GM18858 (cell line): ENCODE measurements around the gene OR6V1.
A peak's percentile ranks its signal among the peaks of the same experiment; 100 is the strongest.
"Not testable (repeated sequence)": the region's sequence is repeated elsewhere in the genome, so short reads cannot be mapped to it uniquely, and the experiment has no call there.

Source experiments
- ATAC-seq: cut with Tn5 transposase; IDR thresholded peaks from one replicate; pipeline ENCODE4 v1.9.1; 2021; ENCODE audit not compliant: unreplicated experiment

OR6V1 gene

DNA sequence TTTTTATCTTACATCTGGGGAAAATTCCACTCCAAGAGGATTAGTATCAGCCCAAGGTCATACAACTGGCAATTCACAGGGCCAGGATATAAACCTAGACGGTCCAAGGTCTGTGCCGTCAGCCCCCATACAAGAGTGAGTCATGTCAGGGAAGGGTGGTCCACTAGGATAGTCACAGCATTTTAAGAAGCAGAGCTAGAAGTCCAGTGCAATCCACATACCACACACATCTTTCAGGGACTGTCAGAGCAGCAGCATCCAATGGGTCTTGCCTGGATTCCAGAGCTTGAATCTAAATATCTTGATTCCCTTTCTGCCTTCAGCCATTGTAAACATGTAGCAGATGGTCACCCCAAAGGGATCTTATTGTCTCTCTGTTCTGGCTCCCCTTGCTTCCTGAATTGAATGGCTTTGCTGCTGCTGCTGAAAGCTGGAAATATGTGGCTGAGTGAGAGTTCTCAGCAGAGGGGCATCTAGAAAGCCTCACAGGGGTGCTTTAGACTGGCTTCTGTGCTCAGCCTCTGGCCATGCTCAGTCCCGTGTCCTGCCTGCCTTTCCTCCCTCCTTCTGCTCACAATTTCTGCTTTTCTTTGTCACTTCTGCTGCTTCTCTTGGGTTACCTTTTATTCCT is 9.9 kb upstream of the OR6V1 start:
- ATAC-seq, result no peak

GRCh38 chr7:143042790-143043271 is 9.3 kb upstream of the OR6V1 start:
- ATAC-seq, result no peak

DNA sequence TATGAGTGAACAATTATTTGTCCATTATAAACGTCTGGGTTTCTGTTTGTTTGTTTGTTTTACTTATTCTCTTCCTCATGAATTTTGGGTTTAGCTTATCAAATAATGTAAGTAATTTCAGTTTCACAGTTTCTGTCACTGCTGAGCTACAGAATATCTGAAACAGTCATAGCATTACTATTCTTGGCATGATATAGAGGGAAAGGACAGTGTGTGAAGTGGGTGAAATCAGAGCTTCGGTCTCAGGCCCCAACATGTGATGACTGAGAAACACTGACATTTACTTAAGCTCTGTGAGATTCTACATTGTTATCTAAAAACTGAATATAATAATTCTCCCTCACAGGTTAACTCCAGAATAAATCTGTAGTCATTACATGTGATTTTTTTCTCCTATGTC is 8.8 kb upstream of the OR6V1 start:
- peak; percentile 69 for ATAC-seq

DNA sequence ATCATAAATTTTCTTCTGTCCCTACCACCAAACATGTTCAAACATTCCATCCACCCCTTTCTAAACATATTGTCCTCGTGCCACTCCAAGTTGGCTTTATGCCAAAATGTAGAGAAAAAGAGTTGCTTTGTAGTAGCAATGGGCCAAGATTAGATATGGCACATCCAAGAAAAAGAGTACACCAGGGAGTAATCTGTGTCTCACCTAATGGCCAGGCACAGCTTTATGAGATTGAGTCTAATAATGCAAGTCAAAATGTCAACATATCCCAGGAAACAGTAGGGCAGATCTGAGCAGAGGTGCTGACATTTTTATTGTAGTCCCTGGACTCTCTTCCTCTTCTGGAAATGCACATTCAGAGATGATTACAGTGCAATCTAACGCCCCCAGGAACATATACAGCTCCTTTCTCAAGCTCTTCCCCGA is 5.7 kb upstream of the OR6V1 start:
- ATAC-seq, result no peak

DNA sequence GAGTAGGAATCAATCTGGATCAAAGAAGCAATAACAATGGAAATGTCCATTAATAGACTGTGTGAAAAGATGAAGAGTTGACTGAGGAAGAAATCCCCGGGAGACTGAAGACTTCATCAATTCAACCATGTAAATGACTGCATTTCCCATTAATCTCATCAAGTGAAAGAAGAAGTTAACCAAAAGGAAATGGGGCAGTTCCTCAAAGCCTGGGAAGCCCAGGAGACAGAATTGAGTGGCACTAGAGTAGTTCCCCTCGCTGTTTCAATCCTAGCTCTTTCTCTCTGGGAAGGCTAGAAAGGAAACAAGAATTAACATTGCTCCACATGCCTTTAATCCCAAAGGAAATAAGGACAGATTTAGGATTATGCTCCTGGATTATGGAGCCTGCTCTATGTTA is 4.8 kb upstream of the OR6V1 start:
- no peak for ATAC-seq

GRCh38 chr7:143048827-143049226 is 3.3 kb upstream of the OR6V1 start:
- ATAC-seq, result no peak

DNA sequence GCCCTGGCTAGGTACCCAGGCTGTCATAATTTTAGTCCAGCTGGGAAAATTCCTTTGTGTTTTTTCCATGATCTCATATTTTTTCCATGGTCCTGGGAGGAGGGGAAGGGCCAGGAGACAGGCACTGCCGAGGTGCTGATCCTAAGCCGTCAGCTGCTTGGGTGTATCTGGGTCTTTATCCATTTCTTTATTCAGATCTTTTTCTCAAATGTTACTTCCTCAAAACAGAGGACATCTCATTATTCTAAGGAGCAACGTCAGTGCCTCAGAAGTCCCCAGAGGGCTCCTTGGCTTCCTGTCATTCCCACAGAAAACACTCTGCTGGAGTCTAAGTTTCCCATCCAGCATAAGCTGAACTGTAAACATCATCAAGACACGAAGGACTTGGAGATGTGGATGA is 2.8 kb upstream of the OR6V1 start:
- no peak for ATAC-seq

DNA sequence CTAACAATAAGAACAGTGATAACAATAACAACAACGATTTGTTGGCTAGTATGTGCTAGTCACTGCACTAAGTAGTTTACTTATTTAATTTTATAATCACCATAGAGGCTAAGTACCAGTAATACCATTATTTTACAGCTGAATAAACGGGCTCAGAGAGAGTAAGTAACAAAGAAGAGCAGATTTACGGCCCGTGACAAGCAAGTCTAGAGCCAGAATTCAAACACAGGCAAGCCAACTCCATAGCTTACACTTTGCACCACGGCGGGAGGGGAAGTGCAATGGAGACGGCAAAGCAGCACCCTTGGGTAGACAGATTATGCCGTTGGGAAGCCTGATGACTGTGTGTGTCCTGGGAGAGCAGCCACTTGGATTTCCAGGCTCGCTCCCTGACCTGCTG is 1.2 kb upstream of the OR6V1 start:
- no peak for ATAC-seq

GRCh38 chr7:143054621-143055020 is 2.5 kb downstream of the OR6V1 start:
- no peak for ATAC-seq

DNA sequence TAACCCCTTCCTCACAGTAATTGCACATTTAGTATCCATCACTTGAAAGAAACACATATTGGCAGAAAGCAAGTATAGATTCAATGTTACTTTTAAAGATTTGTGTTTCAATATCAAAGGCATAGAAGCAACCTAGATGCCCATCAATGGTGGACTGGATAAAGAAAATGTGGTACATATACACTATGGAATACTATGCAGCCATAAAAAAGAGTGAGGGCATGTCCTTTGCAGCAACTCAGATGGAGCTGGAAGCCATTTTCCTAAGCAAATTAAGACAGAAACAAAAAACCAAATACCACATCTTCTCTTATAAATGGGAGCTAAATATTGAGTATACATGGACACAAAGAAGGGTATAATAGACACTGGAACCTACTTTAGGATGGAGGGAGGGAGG is 3.6 kb downstream of the OR6V1 start:
- no peak for ATAC-seq

- ATAC-seq, result no peak
Observed at GRCh38 chr7:143063741-143064140, 11.6 kb downstream of the OR6V1 start.

DNA sequence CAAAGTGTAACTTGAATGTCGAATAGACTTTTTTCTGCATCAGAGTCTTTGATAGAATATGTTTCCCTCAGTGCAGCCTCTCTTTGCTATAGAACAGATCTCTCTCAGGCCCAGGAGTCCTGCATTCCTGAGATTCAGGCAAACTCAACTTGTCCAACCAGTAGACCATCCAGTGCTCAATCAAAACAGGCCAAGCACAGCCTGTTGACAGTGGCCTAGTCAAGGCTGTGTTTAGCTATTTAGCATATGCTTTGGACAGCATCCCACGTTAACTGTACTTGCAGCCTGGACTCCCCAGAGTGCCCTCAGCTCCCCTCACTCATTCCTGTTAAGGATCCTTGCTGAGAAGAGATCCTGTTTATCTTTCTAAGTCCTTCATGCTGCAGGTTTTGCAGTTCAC is 16.3 kb downstream of the OR6V1 start:
- ATAC-seq, result no peak

- ATAC-seq, result no peak
Observed at GRCh38 chr7:143069912-143070500, 17.9 kb downstream of the OR6V1 start.

DNA sequence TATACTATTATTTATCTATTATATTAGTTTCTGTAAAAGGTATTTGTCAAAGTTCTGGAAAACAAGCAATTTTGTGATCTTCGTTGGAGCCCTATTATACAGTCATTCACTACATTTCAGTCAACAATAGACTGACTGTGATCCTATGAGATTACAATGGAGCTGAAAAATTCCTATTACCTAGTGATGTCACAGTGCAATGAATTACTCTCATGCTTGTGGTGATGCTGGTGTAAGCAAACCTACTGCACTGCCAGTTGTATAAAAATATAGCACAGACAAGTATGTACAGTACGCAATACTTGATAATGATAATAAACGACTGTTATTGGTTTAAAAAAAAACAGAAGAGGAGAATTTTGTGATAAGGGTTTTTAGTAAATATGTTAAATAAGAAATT is 21.4 kb downstream of the OR6V1 start:
- no peak for ATAC-seq

DNA sequence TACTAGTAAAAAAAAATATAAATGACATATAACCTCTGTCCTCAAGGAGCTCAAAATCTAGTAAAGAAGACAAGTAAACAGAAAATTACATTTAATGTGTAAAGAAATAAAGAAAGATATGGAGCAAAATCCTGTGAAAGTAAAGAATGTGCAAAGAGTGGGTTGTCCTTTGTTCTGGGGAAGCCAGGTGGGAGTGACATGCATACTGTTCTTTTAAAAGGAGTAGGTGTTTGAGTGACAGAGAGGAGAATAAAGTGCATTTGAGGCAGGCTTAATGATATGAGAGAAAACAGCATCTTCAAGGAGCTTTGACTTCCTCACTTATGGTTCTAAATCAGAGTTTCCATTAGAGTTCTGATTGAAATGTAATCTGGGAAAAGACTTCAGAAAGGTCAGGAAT is 22.0 kb downstream of the OR6V1 start:
- no peak for ATAC-seq

DNA sequence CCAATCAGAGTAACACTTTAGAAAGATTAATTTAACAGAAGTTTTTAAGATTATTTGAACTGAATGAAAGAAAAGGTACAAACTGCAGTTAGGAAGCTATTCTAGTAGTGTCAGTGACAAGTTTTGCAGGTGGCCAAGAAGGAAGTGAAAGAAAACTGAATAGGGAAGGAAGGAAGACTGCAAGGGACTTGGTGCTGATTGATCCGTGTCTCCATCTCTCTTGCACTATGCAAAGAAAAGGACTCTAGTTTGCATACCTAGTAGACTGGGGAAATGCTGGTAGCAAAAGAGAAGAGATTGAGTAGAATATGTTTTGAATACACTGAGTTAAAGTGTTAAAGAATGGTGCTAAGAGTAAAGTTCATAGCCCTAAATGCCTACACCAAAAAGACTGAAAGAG is 33.0 kb downstream of the OR6V1 start:
- ATAC-seq, result peak; percentile 62

DNA sequence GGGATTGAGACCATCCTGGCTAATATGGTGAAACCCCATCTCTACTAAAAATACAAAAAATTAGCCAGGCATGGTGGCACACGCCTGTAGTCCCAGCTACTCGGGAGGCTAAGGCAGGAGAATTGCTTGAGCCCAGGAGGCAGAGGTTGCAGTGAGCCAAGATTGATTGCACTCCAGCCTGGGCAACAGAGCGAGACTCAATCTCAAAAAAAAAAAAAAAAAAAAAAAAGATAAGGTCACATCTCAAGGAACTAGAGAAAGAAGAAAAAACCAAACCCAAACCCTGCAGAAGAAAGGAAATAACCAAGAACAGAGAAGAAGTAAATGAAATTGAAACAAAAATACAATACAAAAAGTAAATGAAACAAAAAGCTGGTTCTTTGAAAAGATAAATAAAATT is 33.5 kb downstream of the OR6V1 start:
- ATAC-seq, result not testable (repeated sequence)

- ATAC-seq, result not testable (repeated sequence)
Observed at GRCh38 chr7:143088549-143089231, 36.5 kb downstream of the OR6V1 start.

GRCh38 chr7:143096146-143096545 is 44.0 kb downstream of the OR6V1 start:
- ATAC-seq, result no peak

- not testable (repeated sequence) for ATAC-seq
Observed at GRCh38 chr7:143099579-143099978, 47.4 kb downstream of the OR6V1 start.
